GM19452 (cell line): ENCODE data around the gene SKI.
A peak's percentile ranks its signal among the peaks of the same experiment; 100 is the strongest.

Source experiments
- ATAC-seq: cut with Tn5 transposase; IDR thresholded peaks from one replicate; pipeline ENCODE4 v1.9.1; 2021; ENCODE audit not compliant: unreplicated experiment

SKI gene

DNA sequence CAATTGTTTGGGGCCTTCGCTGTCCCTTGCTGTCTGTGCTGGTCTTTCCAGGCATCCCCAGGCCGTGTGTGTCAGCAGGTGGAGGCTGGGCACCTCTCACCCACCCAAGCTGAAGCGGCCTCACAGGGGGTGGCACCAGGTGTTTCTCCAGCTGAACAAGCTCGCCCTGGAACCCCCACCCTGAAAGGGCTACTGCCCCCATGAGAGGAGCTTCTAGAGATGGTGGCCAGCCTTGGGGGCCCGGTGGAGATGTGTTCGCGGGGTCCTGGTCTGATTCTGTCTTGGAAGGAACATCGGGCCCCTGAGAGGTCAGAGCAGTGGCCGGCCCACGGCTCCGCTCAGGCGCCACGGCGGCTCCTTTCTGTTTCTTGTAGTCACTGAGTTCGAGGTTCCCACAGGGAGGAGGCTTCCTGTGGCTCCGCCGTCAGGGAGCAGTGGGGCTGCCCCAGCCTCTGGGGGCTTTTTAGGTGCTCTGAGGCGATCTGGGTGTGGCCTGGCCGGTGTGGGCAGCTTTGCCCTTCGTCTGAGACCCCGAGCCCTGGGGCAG lies 46.9 kb downstream of the SKI start:
- no peak for ATAC-seq

DNA sequence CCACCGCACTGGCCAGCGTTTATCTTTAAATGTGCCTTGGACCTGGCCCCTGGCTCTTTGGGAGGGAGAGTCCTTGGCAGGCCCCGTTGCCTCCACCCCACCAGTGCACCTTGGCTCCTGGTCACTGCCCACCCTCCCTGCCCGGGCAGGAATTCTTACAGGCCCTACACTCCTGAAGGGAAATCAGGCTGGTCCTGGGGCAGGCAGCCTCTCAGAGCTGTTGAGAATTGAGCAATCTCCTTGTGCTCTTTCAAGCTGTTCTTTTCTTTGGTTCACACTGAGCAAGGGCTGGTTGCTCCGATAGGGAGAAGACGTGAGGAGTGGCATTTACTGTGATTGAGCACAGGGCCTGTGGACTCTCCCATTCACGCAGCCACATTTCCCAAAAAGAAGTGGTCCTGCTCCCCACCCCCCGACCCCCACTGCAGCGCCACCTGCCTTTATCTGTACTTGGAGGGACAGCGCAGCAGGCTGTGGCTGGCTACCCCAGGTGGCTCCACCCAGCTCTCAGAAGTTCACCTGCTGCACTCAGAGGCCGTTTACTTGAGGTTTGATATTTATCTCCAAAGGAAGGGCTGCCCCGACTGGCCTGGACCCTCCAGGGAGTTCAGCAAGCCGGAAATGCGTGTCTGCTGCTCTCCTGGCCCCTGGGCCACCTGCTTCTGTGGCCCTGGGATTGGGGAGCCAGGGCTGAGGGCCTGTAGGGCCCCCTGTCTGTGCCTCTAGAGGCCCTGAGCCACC lies 47.8 kb downstream of the SKI start:
- ATAC-seq, result no peak

DNA sequence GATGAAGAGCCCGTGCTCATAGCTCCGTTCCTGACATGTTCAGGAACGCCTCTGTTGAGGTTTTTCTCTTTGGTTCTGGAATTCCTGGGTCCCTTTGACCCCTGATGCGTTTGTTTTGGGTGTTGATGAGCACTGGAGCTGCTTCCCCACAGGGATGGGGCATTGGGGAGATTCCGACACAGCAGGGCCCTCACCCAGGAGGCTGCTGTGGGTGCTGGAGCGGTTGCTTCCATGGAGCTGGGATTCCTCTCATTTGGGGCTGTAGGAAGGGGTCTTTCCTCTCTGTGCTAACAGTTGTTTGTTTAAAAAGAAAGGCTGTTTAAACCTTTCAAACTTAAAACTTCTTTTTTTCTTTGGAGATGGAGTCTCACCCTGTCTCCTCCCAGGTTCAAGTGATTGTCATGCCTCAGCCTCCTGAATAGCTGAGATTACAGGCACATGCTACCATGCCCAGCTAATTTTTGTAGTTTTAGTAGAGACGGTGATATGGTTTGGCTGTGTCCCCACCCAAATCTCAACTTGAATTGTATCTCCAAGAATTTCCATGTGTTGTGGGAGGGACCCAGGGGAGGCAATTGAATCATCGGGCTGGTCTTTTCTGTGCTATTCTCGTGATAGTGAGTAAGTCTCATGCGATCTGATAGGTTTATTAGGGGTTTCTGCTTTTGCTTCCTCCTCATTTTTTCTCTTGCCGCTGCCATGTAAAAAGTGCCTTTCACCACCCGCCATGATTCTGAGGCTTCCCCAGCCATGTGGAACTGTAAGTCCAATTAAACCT lies 48.9 kb downstream of the SKI start:
- ATAC-seq, result no peak

DNA sequence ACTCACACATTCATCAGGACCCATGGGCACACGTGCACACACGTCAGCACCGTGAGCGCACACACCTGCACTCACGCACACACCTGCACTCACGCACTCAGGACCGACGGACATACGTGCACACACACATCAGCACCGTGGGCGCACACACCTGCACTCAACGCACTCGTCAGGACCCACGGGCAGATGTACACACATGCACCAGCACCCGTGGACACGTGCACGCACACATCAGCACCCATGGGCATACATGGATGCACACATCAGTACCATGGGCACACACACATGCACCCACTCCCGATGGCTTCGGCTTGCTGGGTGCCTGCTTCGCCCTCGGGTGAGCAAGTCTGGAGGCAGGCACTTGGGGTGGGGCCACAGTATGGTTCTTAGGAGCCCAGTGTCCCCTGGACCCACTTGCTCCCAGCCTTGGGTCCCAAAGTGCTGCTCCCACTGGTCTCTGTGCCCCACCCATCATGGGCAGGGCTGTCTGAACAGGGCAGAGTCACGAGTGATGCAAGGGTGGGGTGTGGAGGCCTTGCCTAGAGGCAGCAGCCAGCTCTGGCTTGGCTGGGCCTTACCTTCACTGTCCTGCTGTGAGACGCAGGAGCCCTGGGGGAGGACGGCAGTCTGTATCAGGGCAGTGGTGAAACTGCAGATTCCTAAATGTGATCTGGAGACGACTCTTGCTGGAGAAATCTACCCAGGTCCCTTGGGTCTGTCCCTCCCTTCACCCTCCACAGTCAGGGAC lies 49.8 kb downstream of the SKI start:
- ATAC-seq, result no peak

DNA sequence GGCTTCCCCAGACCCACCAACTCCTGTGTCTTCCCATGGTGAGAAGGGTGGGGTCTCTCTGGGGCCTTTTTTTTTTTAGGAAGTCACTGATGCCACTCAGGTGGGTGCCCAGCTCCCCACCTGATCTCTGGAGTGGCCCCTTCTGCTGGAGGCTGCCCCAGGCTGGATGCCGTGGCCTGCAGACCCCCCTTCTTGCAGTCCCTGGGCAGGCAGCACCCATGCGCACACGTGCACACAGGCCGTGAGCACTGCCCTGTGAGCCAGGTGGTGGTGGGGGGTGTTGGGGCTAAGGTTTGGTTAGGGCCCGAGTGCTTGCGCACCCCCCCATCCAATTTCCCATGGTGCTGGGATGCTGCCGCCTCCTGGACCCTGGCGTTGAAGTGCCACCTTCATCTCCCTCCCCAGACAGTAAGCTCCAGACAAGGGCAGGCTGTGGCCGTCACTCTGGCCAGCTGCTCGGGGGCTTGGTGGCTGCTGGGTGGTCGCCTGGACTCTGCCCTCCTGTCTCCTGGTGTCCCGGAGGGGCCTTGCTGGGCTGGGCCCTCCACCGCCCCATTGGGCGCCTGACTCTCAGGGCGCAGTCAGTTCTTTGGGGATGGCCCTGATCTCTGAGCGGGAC lies 50.6 kb downstream of the SKI start:
- no peak for ATAC-seq

DNA sequence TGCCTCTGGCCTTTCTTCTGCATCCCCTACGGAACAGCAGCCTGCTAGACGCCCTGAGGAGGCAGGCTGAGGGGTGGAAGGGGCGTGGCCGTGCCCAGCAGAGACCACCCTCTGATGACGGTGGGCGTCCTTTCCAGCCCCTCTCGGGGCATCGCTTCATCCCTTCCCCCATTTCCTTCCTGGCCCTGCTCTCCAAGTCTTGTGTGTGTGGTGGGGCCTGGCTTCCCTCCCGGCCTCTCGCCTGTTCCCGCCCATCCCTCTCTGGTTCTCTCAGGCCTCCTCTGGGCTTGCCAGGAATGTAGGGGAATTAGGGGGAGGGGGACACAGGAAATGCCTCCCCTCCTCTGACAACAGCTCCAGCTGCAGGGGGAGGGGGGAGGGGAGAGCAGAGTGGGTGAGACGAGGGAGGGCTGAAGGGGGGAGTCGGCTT lies 51.1 kb downstream of the SKI start:
- ATAC-seq, result no peak

DNA sequence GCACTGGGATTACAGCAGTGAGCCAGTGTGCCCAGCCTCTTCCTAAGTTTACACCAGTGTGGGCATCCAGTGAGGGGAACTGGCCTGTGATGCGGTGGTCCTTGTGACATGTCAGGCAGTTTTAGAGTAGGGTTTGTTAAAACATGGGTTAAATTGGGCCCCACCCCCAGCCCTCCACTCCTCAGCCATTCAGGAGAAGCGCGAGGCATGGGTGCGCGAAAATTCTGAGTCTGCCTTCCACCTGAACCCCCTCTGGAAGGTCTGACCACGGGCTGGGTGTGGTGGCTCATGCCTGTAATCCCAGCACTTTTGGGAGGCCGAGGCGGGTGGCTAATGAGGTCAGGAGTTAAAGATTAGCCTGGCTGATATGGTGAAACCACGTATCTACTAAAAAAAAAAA lies 51.7 kb downstream of the SKI start:
- ATAC-seq, result no peak

DNA sequence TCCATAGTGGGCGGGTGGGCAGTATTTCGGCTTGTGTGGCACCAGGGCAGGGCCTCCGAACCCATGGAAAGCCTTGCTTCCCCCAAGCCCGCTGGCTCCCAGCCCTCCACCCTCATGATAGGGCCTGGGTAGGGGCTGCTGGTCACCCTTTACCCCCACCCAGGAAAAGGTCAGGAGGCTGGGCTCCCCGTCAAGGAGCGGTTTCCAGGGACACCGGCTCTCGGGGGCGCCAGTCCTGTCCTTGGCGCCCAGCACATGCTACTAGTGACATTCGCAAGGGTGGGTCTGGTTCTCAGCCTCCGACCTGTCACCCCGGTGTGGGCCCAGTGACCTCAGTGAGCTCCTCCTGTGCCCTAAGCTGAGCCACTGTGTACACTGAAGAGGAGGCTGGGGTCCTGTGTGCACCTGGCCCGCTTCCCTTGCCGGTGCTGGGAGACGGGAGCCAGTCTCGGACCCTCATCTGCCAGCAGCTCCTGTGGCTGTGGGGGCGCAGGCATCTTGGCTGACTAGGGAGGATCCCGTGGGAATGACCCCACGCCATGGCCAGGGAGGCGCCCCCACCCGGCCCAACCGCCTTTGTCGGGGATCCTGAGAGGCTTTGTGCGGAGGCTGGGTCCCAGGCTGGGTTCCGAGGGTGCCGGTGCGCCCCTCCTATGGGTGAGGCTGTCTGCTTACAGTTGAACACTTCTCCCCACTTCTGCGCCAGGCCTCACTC lies 54.6 kb downstream of the SKI start:
- no peak for ATAC-seq

DNA sequence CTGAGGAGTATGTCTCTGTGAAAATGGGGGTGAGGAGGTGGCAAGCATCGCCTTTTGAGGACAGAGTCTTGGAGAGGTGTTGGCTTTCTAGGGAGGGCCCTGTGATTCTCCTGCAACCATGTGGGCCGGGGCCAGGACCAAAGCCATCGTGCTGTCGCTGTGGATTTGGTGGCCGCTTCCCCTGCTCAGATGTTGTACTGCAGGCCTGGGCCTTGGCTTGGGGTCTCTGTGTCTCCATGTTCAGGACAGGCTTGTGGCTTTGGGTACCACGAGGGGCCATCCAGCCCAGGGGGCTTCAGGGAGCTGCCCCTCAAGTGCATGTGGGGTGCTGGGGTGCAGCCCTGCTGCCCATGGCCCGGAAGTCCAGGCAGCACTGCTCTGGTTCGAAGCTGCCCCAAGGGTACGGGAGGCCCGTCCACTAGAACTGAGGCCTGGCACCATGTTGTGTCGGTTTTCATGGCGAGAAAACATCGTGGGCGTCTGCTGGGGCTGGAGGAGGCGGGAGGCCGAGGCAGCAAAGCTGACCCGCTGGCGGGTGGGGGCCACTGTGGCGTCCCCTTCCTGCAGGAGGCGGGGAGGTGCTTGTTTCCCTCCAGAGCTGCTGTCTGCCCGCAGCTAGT lies 55.4 kb downstream of the SKI start:
- no peak for ATAC-seq

DNA sequence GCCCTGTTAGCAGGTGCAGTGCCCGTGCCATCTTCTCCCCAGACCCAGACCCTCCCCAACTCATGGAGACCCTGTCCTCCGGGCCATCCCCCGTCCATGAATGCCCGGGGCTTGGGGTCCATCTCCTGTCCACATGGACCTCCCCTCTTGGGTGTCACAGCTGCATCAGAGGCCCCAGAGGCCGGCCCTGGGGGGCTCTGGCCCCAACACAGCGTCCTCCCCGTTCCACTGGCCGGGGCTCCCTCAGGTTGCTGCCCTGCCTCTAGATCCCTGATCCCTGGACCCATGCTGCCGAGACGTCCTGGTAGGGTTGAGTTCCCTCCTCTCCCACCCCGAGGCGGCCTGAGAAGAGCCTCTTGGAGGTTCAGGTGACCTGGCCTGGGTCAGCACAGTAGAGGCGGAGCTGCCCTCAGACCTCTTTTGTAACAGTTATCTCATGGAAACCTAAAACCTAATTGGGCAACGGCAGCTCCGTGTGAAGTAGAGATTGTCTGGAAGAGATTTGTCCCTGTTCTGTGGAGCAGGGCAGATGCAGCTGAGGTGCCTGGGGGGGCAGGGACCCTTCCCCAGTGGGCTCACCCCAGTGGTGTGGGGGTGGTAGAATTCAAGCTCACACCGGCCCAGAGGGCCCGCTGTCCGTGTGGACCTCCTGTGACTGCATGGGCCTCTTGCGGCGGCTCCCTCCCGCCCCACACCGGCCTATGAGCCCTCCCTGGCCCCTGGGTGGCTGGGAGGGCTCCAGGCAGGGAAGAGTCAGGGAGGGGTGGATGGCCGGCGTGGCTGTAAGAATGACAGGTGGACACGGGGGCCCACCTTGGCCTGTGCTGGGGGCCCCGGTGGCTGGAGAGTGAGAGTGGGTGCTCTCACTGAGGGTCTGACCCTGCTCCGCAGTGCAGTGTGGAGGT lies 56.1 kb downstream of the SKI start:
- no peak for ATAC-seq

DNA sequence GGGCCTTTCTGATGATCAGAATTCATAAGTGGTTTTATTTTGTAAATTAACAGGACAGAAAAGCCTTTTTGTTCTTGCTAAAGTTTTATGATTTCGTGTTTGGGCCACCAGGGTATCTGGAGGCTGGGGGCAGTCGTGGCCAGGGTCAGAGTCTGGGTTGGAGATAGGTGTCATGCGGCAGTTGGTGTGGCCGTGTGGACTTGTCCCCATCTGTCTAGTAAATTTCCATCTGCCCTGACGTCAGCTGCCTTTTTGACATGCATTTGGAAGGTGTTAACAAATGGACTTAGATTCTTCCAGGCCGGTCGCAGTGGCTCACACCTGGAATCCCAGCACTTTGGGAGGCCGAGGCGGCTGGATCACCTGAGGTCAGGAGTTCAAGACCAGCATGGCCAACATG lies 56.8 kb downstream of the SKI start:
- no peak for ATAC-seq

DNA sequence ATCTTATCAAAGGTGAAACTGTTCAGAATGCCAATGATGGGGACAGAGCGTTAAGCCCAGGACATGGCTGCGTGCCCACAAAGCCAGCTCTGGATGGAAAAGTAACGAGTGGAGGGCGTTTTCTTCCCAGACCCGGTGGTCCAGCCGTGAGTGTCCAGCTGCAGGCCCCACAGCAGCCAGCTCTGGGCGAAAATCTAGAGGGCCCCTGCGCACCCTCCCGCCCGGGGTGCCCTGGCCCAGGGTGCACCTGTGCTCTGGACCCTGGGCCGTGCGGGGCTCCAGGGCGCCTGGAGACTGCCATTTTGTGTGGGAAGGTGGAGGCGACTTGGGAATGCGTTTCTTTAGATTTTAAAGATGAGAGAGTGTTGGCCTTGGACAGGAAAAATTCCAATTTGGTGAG lies 58.8 kb downstream of the SKI start:
- no peak for ATAC-seq

DNA sequence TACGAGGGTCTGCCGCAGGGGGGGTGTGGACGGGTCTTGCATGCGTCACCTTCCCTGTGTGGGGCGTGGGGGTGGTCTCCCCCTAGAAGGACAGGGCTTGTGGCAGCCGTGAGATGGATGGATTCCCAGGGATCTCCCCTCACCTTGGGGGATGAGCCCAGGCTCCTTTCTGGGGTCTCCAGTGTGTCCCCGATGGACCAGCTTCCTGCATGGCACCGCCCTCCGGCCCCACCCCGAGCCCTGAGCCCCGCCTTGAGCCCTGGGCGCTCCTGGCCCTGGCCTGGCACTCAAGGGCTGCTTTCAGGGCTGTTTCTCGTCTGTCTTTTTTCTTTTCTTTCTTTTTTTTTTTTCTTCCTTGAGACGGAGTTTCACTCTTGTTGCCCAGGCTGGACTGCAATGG lies 59.5 kb downstream of the SKI start:
- no peak for ATAC-seq

DNA sequence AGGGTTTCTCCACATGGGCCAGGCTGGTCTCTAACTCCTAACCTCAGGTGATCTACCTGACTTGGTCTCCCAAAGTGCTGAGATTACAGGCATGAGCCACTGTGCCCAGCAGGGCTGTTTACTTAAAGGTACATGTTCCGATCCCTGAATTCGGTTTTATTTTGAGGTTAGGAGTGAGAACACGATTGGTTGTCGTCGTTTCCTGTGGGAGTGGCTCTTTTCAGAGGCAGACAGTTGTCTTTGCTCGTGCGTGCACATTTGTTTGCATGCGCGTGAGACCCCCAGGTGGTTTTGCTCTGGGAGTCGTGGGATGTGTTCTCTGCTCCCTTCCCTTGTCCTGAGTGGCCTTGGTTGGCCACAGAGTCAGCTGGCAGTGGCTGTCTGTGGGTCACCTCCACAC lies 60.2 kb downstream of the SKI start:
- no peak for ATAC-seq

DNA sequence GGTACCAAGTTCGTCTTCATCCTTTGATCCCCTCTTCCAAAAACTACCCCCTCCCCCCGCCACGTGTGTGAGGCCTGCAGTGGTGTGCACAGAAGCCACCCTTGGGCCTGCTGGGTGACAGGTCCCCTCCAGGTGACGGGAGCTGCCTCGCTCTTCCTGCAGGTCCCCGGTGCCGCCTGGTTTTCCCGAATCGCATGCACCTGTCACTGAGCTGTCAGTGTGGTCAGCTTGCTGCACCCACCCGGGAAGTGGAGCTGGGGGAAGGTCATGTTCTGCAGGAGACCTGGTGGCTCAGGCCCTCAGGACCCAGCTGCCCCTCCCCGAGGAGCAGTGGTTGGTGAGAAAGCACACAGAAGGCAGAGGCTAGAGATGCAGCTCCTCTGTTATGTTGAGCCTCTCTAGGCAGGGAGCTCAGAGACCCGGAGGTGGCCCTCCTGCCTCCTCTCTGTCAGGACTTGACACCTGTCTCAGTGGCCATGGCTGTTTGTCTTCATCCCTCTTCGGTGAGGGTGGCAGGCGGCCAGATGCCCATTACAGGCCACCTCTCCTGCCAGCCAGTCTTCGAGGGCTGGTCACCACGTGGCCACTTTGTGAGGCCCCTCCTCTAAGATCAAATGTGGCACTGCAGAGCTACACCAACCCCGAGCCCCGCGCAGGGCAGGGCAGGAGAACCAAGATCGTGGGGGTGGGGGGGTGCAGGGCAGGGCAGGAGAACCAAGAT lies 60.9 kb downstream of the SKI start:
- ATAC-seq, result no peak

DNA sequence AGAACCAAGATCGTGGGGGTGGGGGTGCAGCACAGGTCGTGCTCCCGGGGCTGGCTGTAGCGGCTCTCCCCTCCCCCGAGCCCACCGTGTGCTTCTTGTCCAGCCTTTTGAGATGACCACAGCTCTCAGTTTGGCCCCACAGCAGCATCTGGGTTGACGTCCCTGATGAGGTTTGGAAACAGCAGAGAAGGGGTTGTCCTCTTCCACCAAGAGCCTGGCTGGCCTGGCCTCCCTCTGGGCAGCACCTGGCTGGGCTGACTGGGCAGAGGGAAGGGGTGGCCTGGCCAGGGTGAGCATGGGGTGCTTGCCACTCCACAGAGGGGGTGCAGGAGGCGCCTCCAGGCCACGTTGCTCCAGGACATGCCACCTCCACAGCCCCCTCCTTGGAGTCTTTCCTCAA lies 61.5 kb downstream of the SKI start:
- no peak for ATAC-seq

DNA sequence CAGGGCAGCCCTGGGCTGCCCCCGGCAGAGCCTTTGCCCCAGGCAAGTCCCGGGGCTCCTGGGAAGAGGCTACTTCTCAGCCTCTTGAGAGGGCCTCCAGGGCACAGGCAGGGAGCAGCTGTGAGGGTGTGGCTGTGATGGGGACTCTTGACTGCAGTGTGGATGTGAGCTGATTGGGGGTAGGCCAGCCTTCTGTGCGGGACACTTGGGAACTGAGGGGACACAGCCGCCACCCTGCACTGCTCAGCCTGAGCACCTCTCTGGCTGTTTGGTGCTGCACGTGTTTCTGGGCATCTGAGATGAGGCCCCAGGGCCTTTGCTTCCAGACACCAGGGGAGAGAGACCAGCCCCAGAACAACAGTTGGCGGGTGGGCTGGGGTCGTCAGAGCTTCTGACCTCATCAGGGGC lies 62.1 kb downstream of the SKI start:
- ATAC-seq, result peak; percentile 26
